Measurements from ENCODE around the gene COQ6.
"Not testable (repeated sequence)": the region's sequence is repeated elsewhere in the genome, so short reads cannot be mapped to it uniquely, and the experiment has no call there.

Gene COQ6

DNA sequence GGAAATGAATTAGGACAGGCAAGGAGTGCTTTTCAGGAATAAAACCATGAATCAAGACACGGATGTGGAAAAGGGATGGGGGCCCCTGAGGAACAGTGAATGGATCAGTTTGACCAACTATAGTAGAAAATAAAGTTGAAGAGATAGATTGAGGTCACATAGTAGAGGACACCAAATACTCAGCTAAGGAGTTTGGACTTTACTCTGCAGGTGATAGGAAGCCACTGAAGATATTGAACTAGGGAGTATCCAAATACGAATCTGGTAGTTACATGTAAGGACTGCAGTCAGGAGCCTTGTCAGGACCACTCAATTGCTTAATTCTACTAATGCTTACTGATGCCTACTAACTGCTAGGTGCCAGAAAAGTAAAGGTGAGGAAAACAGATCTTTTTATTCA is 48.6 kb downstream of the COQ6 start:
- no peak for DNase-seq

DNA sequence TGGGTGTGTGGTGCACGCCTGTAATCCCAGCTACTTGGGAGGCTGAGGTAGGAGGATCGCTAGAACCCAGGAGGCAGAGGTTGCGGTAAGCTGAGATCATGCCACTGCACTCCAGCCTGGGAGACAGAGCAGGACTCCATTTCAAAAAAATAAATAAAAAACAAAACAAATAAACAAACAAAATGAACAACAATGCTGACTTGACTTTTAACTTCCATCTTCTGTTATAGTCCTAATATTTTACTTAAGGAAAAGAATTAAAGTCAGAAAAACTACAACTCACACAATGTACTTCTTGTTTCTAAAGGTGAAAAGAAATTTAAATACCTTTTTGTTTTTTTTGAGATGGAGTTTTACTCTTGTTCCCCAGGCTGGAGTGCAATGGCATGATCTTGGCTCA is 55.6 kb downstream of the COQ6 start:
- H3K27ac ChIP-seq; H3K27me3 ChIP-seq (replicated peaks); DNase-seq; in situ Hi-C loops (cut with HindIII; ENCODE audit: low pct_ligation_motif_present, low sequenced_read_pairs); H3K36me3 ChIP-seq (replicated peaks); H3K4me3 ChIP-seq (ENCODE audit: low read depth, low read length): not testable (repeated sequence)

More for the DNA sequence above, 48.6 kb downstream of the COQ6 start:
- H3K27me3 ChIP-seq (replicated peaks): no peaks in the 10 kb centered on the region
- H3K4me3 ChIP-seq (ENCODE audit: low read depth, low read length): no peak overlapping the region
- in situ Hi-C loops (cut with HindIII; ENCODE audit: low pct_ligation_motif_present, low sequenced_read_pairs): no loop called here
- H3K36me3 ChIP-seq (replicated peaks): peaks cover 2% of the 10 kb centered on the region
- H3K27ac ChIP-seq: no peak overlapping the region
- TF ChIP-seq, protein P1, sequence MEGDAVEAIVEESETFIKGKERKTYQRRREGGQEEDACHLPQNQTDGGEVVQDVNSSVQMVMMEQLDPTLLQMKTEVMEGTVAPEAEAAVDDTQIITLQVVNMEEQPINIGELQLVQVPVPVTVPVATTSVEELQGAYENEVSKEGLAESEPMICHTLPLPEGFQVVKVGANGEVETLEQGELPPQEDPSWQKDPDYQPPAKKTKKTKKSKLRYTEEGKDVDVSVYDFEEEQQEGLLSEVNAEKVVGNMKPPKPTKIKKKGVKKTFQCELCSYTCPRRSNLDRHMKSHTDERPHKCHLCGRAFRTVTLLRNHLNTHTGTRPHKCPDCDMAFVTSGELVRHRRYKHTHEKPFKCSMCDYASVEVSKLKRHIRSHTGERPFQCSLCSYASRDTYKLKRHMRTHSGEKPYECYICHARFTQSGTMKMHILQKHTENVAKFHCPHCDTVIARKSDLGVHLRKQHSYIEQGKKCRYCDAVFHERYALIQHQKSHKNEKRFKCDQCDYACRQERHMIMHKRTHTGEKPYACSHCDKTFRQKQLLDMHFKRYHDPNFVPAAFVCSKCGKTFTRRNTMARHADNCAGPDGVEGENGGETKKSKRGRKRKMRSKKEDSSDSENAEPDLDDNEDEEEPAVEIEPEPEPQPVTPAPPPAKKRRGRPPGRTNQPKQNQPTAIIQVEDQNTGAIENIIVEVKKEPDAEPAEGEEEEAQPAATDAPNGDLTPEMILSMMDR (IDR thresholded peaks at IDR 0.05; ENCODE audit: low read depth, low read length, missing control alignments): no peak

DNA sequence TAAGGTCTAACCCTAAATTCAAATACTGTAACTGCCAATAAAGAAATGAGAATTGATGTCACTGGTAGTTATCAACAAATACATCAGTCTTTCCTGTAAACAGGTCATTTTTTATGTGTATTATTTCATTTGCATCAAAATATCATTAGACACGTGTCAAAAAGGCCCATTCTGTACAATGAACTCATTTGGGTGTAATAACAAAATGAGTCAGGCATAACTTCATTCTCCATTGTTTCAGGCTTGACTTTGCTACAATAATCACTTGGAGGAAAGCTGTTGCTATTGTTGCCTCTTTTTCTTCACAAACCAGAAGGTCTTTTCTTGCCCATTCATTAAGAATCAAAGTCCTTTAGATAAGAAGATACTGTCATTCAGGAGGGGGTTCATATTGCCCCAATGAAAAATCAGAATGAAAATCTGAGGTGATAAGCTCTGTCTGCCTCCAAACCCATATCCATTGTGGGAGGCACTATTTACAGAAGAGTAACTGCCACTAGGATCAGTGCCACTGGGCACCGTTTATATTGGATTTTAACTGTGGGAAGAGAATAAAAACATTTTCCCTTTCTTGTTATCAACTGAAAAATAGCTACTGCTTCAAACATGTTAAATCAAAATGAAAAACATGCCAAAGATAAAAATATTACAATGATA is 58.9 kb downstream of the COQ6 start:
- TF ChIP-seq, protein P1 (IDR thresholded peaks at IDR 0.05; ENCODE audit: low read depth, low read length, missing control alignments): no peak
- in situ Hi-C loops (cut with HindIII; ENCODE audit: low pct_ligation_motif_present, low sequenced_read_pairs): no loop called here
- Histone ChIP-seq H3K27ac (no peak overlapping the region), H3K36me3 (replicated peaks) (peaks cover 3% of the 10 kb centered on the region), H3K4me3 (ENCODE audit: low read depth, low read length) (no peak overlapping the region), H3K27me3 (replicated peaks) (no peaks in the 10 kb centered on the region)
- no peak for DNase-seq
